Karpas-422 (cell line): Measurements from ENCODE around the gene CERK. TPM values are rescaled to one million over a fixed set of nuclear protein-coding genes. Genes with fewer than 3 reads are reported as not detected.

Experiments
- DNase-seq: peaks from one replicate; pipeline ENCODE4 v3.0.0-alpha.2; 2015
- H2AFZ ChIP-seq: fragments of 200-600 bp; sonication (generic); 2 replicates; pipeline ENCODE4 v1.6.1; 2014; ENCODE audit warnings: antibody characterized with exemption, low read length, mixed read lengths
- H3K27ac ChIP-seq: fragments of 200-600 bp; sonication (generic); 2 replicates; pipeline ENCODE4 v1.5.1; 2014; ENCODE audit warnings: mild to moderate bottlenecking, low read length, moderate library complexity
- H3K27me3 ChIP-seq: fragments of 200-600 bp; sonication (generic); 2 replicates; pipeline ENCODE4 v1.6.1; 2014; ENCODE audit warnings: low read length, mixed read lengths
- H3K36me3 ChIP-seq: fragments of 200-600 bp; sonication (generic); 2 replicates; pipeline ENCODE4 v1.6.1; 2014; ENCODE audit warnings: low read length, mixed read lengths; ENCODE audit not compliant: insufficient read depth
- H3K4me1 ChIP-seq: fragments of 200-600 bp; sonication (generic); 2 replicates; pipeline ENCODE4 v1.6.1; 2014; ENCODE audit warnings: mild to moderate bottlenecking, low read length, mixed read lengths
- H3K4me2 ChIP-seq: fragments of 200-600 bp; sonication (generic); 2 replicates; pipeline ENCODE4 v1.6.1; 2014; ENCODE audit warnings: low read length, low read depth, mild to moderate bottlenecking; ENCODE audit not compliant: poor library complexity, severe bottlenecking
- H3K4me3 ChIP-seq: fragments of 200-600 bp; sonication (generic); 2 replicates; pipeline ENCODE4 v1.5.1; 2014; ENCODE audit warnings: mild to moderate bottlenecking, antibody characterized with exemption, low read length, mixed read lengths
- H3K79me2 ChIP-seq: fragments of 200-600 bp; sonication (generic); 2 replicates; pipeline ENCODE4 v1.6.1; 2014; ENCODE audit warnings: mild to moderate bottlenecking, low read length, mixed read lengths
- H3K9ac ChIP-seq: fragments of 200-600 bp; sonication (generic); 2 replicates; pipeline ENCODE4 v1.6.0; 2014; ENCODE audit warnings: low read length
- H3K9me2 ChIP-seq: fragments of 200-600 bp; sonication (generic), shearing (Covaris generic); replicated peaks from 2 replicates; pipeline ENCODE4 v1.6.0; 2014; ENCODE audit warnings: mild to moderate bottlenecking, low read length, moderate library complexity; ENCODE audit not compliant: insufficient read depth
- H3K9me3 ChIP-seq: fragments of 300-700, 200-600 bp; sonication (generic); 2 replicates; pipeline ENCODE4 v1.6.1; 2014; ENCODE audit warnings: low read length, mixed read lengths
- H4K20me1 ChIP-seq: fragments of 200-600 bp; sonication (generic); 2 replicates; pipeline ENCODE4 v1.6.1; 2014; ENCODE audit warnings: mild to moderate bottlenecking, antibody characterized with exemption, low read length, low read depth; ENCODE audit not compliant: insufficient read depth
- total RNA-seq: library from RNA; depleted of rRNA; stranded (reverse); fragments of >200 nt; shearing (Covaris generic); gene quantifications from 2 replicates; pipeline ENCODE4 v1.2.3, GENCODE V29; 2014; ENCODE audit warnings: low replicate concordance

The CERK gene
- total RNA-seq, 1 experiment from 2014 or later, result 53.8 TPM

- Histone ChIP-seq H3K27ac (no peak overlapping the region), H4K20me1 (no peaks in the 10 kb centered on the region), H3K4me2 (no peak overlapping the region), H3K4me1 (no peaks in the 10 kb centered on the region), H3K9me3 (no peaks in the 10 kb centered on the region), H3K79me2 (no peaks in the 10 kb centered on the region), H3K9me2 (no peaks in the 10 kb centered on the region), H3K4me3 (no peak overlapping the region), H3K9ac (no peak overlapping the region), H3K27me3 (no peaks in the 10 kb centered on the region), H3K36me3 (no peaks in the 10 kb centered on the region), H2AFZ (no peak overlapping the region)
- DNase-seq, result no peak
These were observed 64.8 kb downstream of the CERK start for GRCh38 chr22:46673205-46673604.

- no peak for DNase-seq
- no peaks in the 10 kb centered on the region for H4K20me1 ChIP-seq
- no peaks in the 10 kb centered on the region for H3K27me3 ChIP-seq
- no peak overlapping the region for H2AFZ ChIP-seq
- no peaks in the 10 kb centered on the region for H3K9me3 ChIP-seq
- no peak overlapping the region for H3K27ac ChIP-seq
- H3K79me2 ChIP-seq, result no peaks in the 10 kb centered on the region
- no peak overlapping the region for H3K9ac ChIP-seq
- no peak overlapping the region for H3K4me2 ChIP-seq
- no peaks in the 10 kb centered on the region for H3K9me2 ChIP-seq
- H3K4me3 ChIP-seq, result no peak overlapping the region
- H3K4me1 ChIP-seq, result no peaks in the 10 kb centered on the region
- H3K36me3 ChIP-seq, result no peaks in the 10 kb centered on the region
These were observed 65.3 kb downstream of the CERK start for GRCh38 chr22:46672731-46673130.

- Histone ChIP-seq H3K36me3 (no peaks in the 10 kb centered on the region), H3K4me3 (no peak overlapping the region)
These were observed 66.1 kb downstream of the CERK start for GRCh38 chr22:46671824-46672432.

GRCh38 chr22:46669201-46669600 lies 68.9 kb downstream of the CERK start:
- no peaks in the 10 kb centered on the region for H3K79me2 ChIP-seq
- no peak overlapping the region for H2AFZ ChIP-seq
- H3K36me3 ChIP-seq, result 0 out of 2 replicates have a peak, but pooled peaks cover 3% of the 10 kb centered on the region
- H3K9me3 ChIP-seq, result no peaks in the 10 kb centered on the region
- H3K4me1 ChIP-seq, result peaks cover 8% of the 10 kb centered on the region
- no peaks in the 10 kb centered on the region for H3K9me2 ChIP-seq
- H3K27me3 ChIP-seq, result no peaks in the 10 kb centered on the region
- no peak overlapping the region for H3K9ac ChIP-seq
- H3K4me2 ChIP-seq, result no peak overlapping the region
- H3K4me3 ChIP-seq, result no peak overlapping the region
- no peak overlapping the region for H3K27ac ChIP-seq
- no peaks in the 10 kb centered on the region for H4K20me1 ChIP-seq
- DNase-seq, result no peak

More at GRCh38 chr22:46671824-46672432, 66.1 kb downstream of the CERK start:
- no peaks in the 10 kb centered on the region for H3K79me2 ChIP-seq
- H2AFZ ChIP-seq, result no peak overlapping the region
- H4K20me1 ChIP-seq, result no peaks in the 10 kb centered on the region
- H3K9me2 ChIP-seq, result no peaks in the 10 kb centered on the region
- no peaks in the 10 kb centered on the region for H3K27me3 ChIP-seq
- no peak for DNase-seq
- H3K9ac ChIP-seq, result no peak overlapping the region
- H3K27ac ChIP-seq, result no peak overlapping the region
- H3K9me3 ChIP-seq, result no peaks in the 10 kb centered on the region
- peaks cover 6% of the 10 kb centered on the region for H3K4me1 ChIP-seq
- no peak overlapping the region for H3K4me2 ChIP-seq

- Histone ChIP-seq H3K27ac (no peak overlapping the region), H2AFZ (no peak overlapping the region), H3K9me3 (no peaks in the 10 kb centered on the region), H3K4me2 (no peak overlapping the region), H3K4me1 (peaks cover 8% of the 10 kb centered on the region), H3K4me3 (no peak overlapping the region), H3K27me3 (no peaks in the 10 kb centered on the region), H3K79me2 (no peaks in the 10 kb centered on the region), H3K36me3 (0 out of 2 replicates have a peak, but pooled peaks cover 3% of the 10 kb centered on the region), H3K9me2 (no peaks in the 10 kb centered on the region), H4K20me1 (no peaks in the 10 kb centered on the region), H3K9ac (no peak overlapping the region)
- DNase-seq, result no peak
These were observed 69.9 kb downstream of the CERK start for GRCh38 chr22:46668116-46668515.

GRCh38 chr22:46667245-46667623 lies 70.8 kb downstream of the CERK start:
- no peaks in the 10 kb centered on the region for H4K20me1 ChIP-seq
- 0 out of 2 replicates have a peak, but pooled peaks cover 3% of the 10 kb centered on the region for H3K36me3 ChIP-seq
- no peak overlapping the region for H3K4me2 ChIP-seq
- H3K79me2 ChIP-seq, result no peaks in the 10 kb centered on the region
- no peak overlapping the region for H2AFZ ChIP-seq
- no peak overlapping the region for H3K27ac ChIP-seq
- no peaks in the 10 kb centered on the region for H3K9me2 ChIP-seq
- peaks cover 8% of the 10 kb centered on the region for H3K4me1 ChIP-seq
- no peaks in the 10 kb centered on the region for H3K9me3 ChIP-seq
- DNase-seq, result peak; percentile 76
- H3K4me3 ChIP-seq, result no peak overlapping the region
- H3K9ac ChIP-seq, result no peak overlapping the region
- no peaks in the 10 kb centered on the region for H3K27me3 ChIP-seq

- H3K9me3 ChIP-seq, result no peaks in the 10 kb centered on the region
- H3K4me3 ChIP-seq, result no peak overlapping the region
- no peak for DNase-seq
- H4K20me1 ChIP-seq, result no peaks in the 10 kb centered on the region
- no peaks in the 10 kb centered on the region for H3K27me3 ChIP-seq
- H3K36me3 ChIP-seq, result 0 out of 2 replicates have a peak, but pooled peaks cover 3% of the 10 kb centered on the region
- no peaks in the 10 kb centered on the region for H3K79me2 ChIP-seq
- H2AFZ ChIP-seq, result no peak overlapping the region
- no peak overlapping the region for H3K4me2 ChIP-seq
- H3K9me2 ChIP-seq, result no peaks in the 10 kb centered on the region
- no peak overlapping the region for H3K9ac ChIP-seq
- no peak overlapping the region for H3K27ac ChIP-seq
- peaks cover 8% of the 10 kb centered on the region for H3K4me1 ChIP-seq
These were observed 71.3 kb downstream of the CERK start for GRCh38 chr22:46666577-46667244.

GRCh38 chr22:46665751-46666280 lies 72.2 kb downstream of the CERK start:
- no peaks in the 10 kb centered on the region for H3K9me2 ChIP-seq
- H3K36me3 ChIP-seq, result 0 out of 2 replicates have a peak, but pooled peaks cover 3% of the 10 kb centered on the region
- no peak overlapping the region for H3K4me3 ChIP-seq
- no peaks in the 10 kb centered on the region for H3K27me3 ChIP-seq
- DNase-seq, result no peak
- no peaks in the 10 kb centered on the region for H3K79me2 ChIP-seq
- H3K27ac ChIP-seq, result no peak overlapping the region
- no peak overlapping the region for H2AFZ ChIP-seq
- H3K4me1 ChIP-seq, result peaks cover 8% of the 10 kb centered on the region
- no peaks in the 10 kb centered on the region for H4K20me1 ChIP-seq
- no peaks in the 10 kb centered on the region for H3K9me3 ChIP-seq
- H3K9ac ChIP-seq, result no peak overlapping the region
- no peak overlapping the region for H3K4me2 ChIP-seq
